GM12878 (cell line): ENCODE data around the gene MMP24. TPM values are rescaled to one million over a fixed set of nuclear protein-coding genes. Genes with fewer than 3 reads are reported as not detected.

Experiments
- ATAC-seq: fragments of 200-7000 bp; cut with Tn5 transposase; 3 replicates; pipeline ENCODE4 v1.9.1; 2020; ENCODE audit warnings: mild to moderate bottlenecking, moderate library complexity
- BruUV-seq: library from RNA; stranded (reverse); fragments of 400-500 nt; replicated peaks from 2 replicates; lab custom pipeline; 2021; lab: Mats Ljungman, UMichigan
- CTCF ChIA-PET: fragments of 300-600 bp; sonication (Branson Sonifier 250); formaldehyde crosslinking; extraction: SDS; loops from one replicate; lab custom pipeline; 2021; ENCODE audit warnings: inconsistent platforms; lab: Yijun Ruan, JAX
- POLR2A ChIA-PET: fragments of 350-600 bp; formaldehyde crosslinking; extraction: SDS; loops from one replicate; lab custom pipeline; 2021; ENCODE audit warnings: inconsistent platforms; lab: Charles Lee
- RAD21 ChIA-PET: fragments of 300-600 bp; sonication (Branson Sonifier 250); formaldehyde crosslinking; loops from one replicate; lab custom pipeline; 2023; ENCODE audit warnings: antibody characterized with exemption; ENCODE audit not compliant: unreplicated experiment; lab: Charles Lee
- SMC1A ChIA-PET: fragments of 300-600 bp; sonication (Branson Sonifier 250); formaldehyde crosslinking; loops from one replicate; lab custom pipeline; 2023; ENCODE audit not compliant: unreplicated experiment, uncharacterized antibody; lab: Charles Lee
- DNase-seq: peaks from one replicate; pipeline ENCODE4 v3.0.0-alpha.2; 2011; ENCODE audit warnings: low read depth, low spot score
- FAIRE-seq: peaks from 3 replicates; lab custom pipeline; 2011; peaks lifted over from hg19 to GRCh38; lab: Jason Lieb, UNC
- H2AFZ ChIP-seq: 2 replicates; pipeline ENCODE4 v1.6.0; 2011; ENCODE audit warnings: low read depth, low read length, control low read depth; ENCODE audit not compliant: control insufficient read depth
- H3K27ac ChIP-seq: 2 replicates; pipeline ENCODE4 v1.5.1; 2011; ENCODE audit warnings: control low read depth; ENCODE audit not compliant: control insufficient read depth, insufficient read depth
- H3K27me3 ChIP-seq, 2 experiments: replicated peaks in 1 of 2; 2 replicates each; pipeline versions ENCODE4 v1.6.0 to v1.6.1; 2011; ENCODE audit warnings: low read length in 1 of 2; ENCODE audit not compliant: control insufficient read depth in 2 of 2, insufficient read depth in 2 of 2
- H3K36me3 ChIP-seq, 2 experiments: 2 replicates each; pipeline ENCODE4 v1.5.1; 2011; ENCODE audit warnings: low read length in 1 of 2; ENCODE audit not compliant: control insufficient read depth in 2 of 2, insufficient read depth in 2 of 2
- H3K4me1 ChIP-seq: 2 replicates; pipeline ENCODE4 v1.6.1; 2011; ENCODE audit warnings: mild to moderate bottlenecking, low read length, moderate library complexity, mixed read lengths; ENCODE audit not compliant: control insufficient read depth, insufficient read depth
- H3K4me2 ChIP-seq: 2 replicates; pipeline ENCODE4 v1.6.0; 2011; ENCODE audit warnings: control low read depth; ENCODE audit not compliant: control insufficient read depth, insufficient read depth
- H3K4me3 ChIP-seq: fragments of 200-600 bp; sonication (generic); 2 replicates; pipeline ENCODE4 v1.5.1; 2016
- H3K79me2 ChIP-seq: 2 replicates; pipeline ENCODE4 v1.6.0; 2011; ENCODE audit warnings: low read length; ENCODE audit not compliant: control insufficient read depth, insufficient read depth
- H3K9ac ChIP-seq: 2 replicates; pipeline ENCODE4 v1.8.0; 2011; ENCODE audit warnings: low read length, control low read depth, mixed read lengths; ENCODE audit not compliant: control insufficient read depth, insufficient read depth
- H3K9me3 ChIP-seq: replicated peaks from 3 replicates; pipeline ENCODE4 v1.5.1; 2011; ENCODE audit warnings: mild to moderate bottlenecking, low read length; ENCODE audit not compliant: control insufficient read depth, insufficient read depth
- H4K20me1 ChIP-seq: 2 replicates; pipeline ENCODE4 v1.6.0; 2011; ENCODE audit not compliant: control insufficient read depth, insufficient read depth
- POU2F2 ChIP-seq: IDR thresholded peaks from 3 replicates; pipeline ENCODE4 v1.6.1; 2011; ENCODE audit warnings: low read depth, mild to moderate bottlenecking, low read length, borderline replicate concordance
- SUZ12 ChIP-seq: fragments of 200-600 bp; sonication (generic); IDR thresholded peaks from one replicate; pipeline ENCODE4 v1.6.1; 2018; ENCODE audit warnings: antibody characterized with exemption, mild to moderate bottlenecking; ENCODE audit not compliant: unreplicated experiment
- ZNF207 ChIP-seq: fragments of 450-650 bp; IDR thresholded peaks from 2 replicates; pipeline ENCODE4 v1.6.1; 2014; ENCODE audit warnings: antibody characterized with exemption, mild to moderate bottlenecking, borderline replicate concordance
- WGBS: methylation state at CpG from one replicate; pipeline ENCODE4 v1.1.6; 2016; ENCODE audit warnings: low lambda C conversion rate; ENCODE audit not compliant: insufficient replicate concordance, insufficient coverage; ENCODE audit errors: missing lambda C conversion rate; 5-methylcytosine and 5-hydroxymethylcytosine counted together
- in situ Hi-C: fragments of 300-500 bp; cut with MboI; formaldehyde crosslinking; loops from 9 replicates; pipeline ENCODE4 v1.14.3; 2018; ENCODE audit warnings: mixed read lengths
- intact Hi-C: fragments of 100-400 bp; cut with micrococcal nuclease; formaldehyde crosslinking; loops from one replicate; pipeline ENCODE4 v1.14.2; 2022; ENCODE audit not compliant: unreplicated experiment
- polyA plus RNA-seq, 11 experiments: library from polyadenylated mRNA; depleted of rRNA in 4 of 11; unstranded in 6 of 11; stranded (reverse) in 5 of 11; fragments of >200 nt; fragmentation: Nextera tagmentation in 4 of 11; fragmentation: Illumina TruSeq in 1 of 11; extraction: Ambion mirVana in 4 of 11; extraction: Trizol in 1 of 11; gene quantifications; 1 replicate in 1 of 11; 2 replicates in 10 of 11; pipeline versions ENCODE4 v1.2.1 to v1.2.3, GENCODE V29; 2011 to 2016; ENCODE audit warnings: inconsistent platforms in 2 of 11, missing spikeins in 2 of 11, low read depth in 1 of 11
- total RNA-seq, 4 experiments: library from RNA; depleted of rRNA in 3 of 4; stranded (reverse); fragments of >200 nt in 3 of 4; fragmentation: Illumina TruSeq in 1 of 4; extraction: Trizol in 1 of 4; gene quantifications; 2 replicates each; pipeline versions ENCODE4 v1.2.1 to v1.2.3, GENCODE V29; 2013 to 2021

Gene MMP24
- total and polyA plus RNA-seq, 10 of the 15 experiments (the other 5 are each of a cell fraction or from before 2014, with no cell fraction given), result 0.01 to 0.11 (median 0.04) TPM; not detected in 5

GRCh38 chr20:35270021-35270902, 43.8 kb downstream of the MMP24 start:
- POLR2A ChIA-PET, result interaction anchor here (0.5 to 0.6 kb wide), 2 partner anchors 43 to 1161 kb away, joined by 4 to 5 read pairs; no protein-coding TSS in a partner anchor
- H3K27ac ChIP-seq, result no peak overlapping the region
- WGBS, result 86% methylated on average over 19 of the region's 19 CpGs
- in situ Hi-C loops, result loop anchor here (25.0 kb wide), 1 partner anchor 433 kb away; the partner anchor contains the start of gene NCOA6
- no peaks in the 10 kb centered on the region for H3K27me3 ChIP-seq
- no peak overlapping the region for H3K4me3 ChIP-seq
- no peaks in the 10 kb centered on the region for H3K4me1 ChIP-seq
- DNase-seq (no peak), ATAC-seq (no peak), FAIRE-seq (no peak)
- RAD21 ChIA-PET, result interaction anchor here (2.0 kb wide), 1 partner anchor 125 kb away, joined by 14 read pairs; no protein-coding TSS in a partner anchor
- CTCF ChIA-PET, result interaction anchor here (0.6 to 9.6 kb wide), 7 partner anchors 9 to 396 kb away, joined by 3 to 98 read pairs (median 3); partner anchors contain the start of gene EDEM2
- no peak overlapping the region for H3K4me2 ChIP-seq
- H3K9ac ChIP-seq, result no peak overlapping the region
- H3K9me3 ChIP-seq, result no peaks in the 10 kb centered on the region
- SMC1A ChIA-PET, result interaction anchor here (0.6 to 1.4 kb wide), 4 partner anchors 10 to 175 kb away, joined by 3 to 8 read pairs (median 4); no protein-coding TSS in a partner anchor
- no peak overlapping the region for H2AFZ ChIP-seq
- H3K36me3 ChIP-seq, result peaks cover 0 to under 1% of the 10 kb centered on the region in 2 experiments; a peak in 2 of 4 replicates
- no peaks in the 10 kb centered on the region for H4K20me1 ChIP-seq
- TF ChIP-seq ZNF207 (no peak), SUZ12 (no peak), POU2F2 (no peak)
- no peaks in the 10 kb centered on the region for H3K79me2 ChIP-seq
- intact Hi-C loops, result no loop called here
- BruUV-seq, result no TSS peak
